Activated T-cell treated with anti-CD3 and anti-CD28 coated beads for 48 hours (primary cell): ENCODE measurements around the gene PPP1R13B.

ENCODE experiments used
- DNase-seq: peaks from one replicate; pipeline ENCODE4 v3.0.0-alpha.2; 2020; ENCODE audit warnings: low read depth

PPP1R13B gene

DNA sequence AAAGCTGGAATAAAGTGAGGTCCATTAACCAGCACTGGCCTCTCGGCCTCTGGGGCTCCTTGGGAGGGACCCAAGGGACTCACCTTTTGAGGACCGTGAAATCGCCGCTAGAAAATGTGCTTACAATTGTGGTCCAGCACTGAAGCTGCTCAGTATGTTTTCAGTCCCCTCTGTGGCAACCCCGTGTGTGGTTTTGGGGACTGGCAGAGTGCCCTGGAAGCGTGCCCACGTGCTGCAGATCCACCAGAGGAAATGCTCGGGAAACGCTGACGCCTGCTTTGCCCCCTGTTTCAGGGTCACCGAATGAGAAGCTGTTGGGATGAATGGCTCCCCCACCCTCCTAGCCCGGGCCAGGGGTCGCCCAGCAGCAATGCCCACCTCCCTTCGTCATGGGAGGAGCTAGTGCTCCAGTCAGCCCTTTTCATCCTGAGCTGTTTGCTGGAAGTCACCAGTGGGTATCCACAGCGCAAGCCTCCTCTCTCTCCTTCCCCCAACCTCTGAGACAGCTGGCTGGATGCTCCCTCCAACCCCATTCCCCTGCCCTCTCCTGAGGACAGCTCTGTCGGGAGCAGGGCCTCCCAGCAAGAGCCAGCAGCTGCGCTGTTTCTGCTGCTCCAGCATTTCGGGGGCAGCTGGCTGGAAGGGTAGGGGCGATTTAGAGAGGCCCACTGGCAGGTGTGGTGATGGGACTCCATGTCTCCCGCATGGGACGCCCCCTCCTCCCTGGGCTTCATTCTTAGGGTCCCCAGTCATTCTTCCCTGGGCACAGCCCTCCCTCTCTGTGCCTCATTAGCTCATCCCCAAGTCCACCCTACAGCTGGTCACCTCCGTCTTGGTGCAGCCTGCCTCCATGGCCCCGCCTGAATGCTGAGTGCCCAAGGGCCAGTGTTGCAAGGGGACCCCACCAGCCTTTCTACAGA, 33.2 kb upstream of the PPP1R13B start:
- DNase-seq, result no peak

DNA sequence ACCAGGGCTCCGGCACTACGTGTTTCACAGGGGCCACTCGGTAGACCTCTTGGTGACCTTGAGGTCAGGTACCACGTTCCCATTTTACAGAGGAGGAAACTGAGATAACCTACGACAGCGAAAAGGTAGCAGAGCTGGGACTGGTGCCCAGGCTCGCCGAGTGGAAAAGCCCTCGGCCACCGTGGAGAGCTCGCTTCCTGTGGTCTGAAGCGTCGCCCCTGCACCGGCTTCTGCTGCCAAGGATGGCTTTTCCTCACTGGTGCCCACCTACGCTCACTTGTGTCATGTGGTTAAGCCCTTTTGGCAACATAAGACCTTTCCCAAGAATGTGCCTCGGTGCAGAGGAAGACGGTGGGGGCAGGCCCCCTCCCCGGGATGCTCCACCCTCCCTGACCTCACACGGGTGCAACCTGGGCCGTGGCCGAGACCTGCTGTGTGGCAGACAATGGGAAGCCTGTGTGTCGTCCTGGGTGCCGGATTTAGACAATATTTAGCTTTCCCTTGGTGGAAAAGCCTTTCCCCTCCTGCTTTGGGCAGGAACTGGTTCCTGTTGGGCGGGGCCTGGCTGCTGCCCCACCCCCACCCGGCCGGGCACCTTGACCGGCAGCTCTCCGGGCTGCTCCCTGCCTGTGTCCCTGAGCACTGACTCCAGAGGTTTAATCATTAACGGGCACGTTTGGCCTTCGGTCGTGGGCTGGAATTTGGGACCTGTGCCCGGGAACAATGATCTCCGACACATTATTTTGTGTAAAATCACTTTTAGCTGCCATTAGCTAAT, 32.4 kb upstream of the PPP1R13B start:
- no peak for DNase-seq

DNA sequence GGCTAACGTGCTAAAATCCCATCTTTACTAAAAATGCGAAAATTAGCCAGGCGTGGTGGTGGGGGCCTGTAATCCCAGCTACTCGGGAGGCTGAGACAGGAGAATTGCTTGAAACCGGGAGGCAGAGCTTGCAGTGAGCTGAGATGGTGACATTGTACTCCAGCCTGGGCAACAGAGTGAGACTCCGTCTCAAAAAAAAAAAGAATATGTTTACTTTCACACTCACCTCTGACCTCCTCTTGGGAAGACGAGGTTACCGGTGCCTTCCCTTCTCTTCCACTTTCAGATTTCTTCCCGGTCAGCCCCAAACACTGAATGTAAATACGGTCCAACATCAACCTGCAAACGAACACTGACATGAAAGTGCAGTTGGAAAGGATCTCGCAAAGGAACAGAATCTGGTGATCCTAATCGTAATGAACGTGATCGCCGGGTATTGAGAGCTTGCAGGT, 31.8 kb upstream of the PPP1R13B start:
- no peak for DNase-seq

DNA sequence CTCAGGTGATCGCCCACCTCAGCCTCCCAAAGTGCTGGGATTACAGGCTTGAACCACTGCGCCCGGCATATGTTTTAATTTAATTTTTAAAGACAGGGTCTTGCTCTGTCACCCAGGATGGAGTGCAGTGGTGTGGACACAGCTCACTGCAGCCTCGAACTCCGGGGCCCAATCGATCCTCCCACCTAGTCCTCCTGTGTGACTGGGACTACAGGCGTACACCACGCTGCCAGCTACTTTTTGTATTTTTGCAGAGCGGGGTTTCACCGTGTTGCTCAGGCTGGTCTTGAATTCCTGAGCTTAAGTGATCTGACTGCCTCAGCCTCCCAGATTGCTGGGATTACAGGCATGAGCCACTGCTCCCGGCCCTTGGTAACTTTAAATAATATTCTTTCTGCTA, 30.8 kb upstream of the PPP1R13B start:
- DNase-seq, result no peak

DNA sequence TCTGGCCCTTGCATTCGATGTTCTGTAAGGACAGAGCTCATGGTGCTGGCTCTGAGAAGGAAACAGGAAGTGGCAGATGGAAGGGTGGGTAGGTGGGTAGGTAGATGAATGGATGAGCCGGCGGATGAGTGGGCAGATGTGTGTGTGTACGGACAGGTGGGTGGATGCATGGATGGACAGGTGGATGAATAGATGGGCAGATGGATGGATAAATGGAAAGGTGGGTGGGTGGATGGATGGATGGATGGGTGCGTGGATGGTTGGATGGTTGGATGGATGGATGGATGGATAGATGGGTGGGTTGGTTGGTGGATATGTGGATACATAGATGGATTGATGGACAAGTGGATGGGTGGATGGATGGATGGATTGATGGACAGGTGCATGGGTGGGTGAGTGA, 27.6 kb upstream of the PPP1R13B start:
- no peak for DNase-seq

DNA sequence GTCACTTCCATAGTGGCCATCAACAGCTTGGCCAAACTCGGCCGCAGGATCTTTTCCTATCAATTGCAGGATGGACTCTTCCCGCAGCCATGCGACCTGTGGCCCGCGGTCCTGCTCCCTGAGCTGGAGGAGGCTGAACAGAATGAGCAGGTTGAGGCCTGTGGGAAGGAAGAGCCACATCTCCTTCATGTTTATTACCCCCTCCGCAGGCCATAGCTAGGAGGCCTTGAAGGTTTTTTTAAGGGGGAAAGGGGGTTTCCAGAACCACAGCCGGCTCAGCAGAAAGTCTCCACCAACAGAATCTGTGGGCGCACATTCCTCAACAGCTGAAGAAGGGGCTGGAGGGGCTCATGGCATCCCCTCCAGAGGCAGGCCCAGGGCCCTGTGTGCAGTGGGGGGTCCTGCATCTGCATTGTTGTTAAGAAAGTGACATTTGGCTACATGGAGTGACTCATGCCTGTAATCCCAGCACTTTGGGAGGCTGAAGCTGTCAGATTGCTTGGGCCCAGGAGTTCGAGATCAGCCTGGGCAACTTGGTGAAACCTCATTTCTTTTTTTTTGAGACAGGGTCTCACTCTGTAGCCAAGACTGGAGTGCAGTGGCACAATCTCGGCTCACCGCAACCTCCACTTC, 25.2 kb upstream of the PPP1R13B start:
- DNase-seq, result no peak

DNA sequence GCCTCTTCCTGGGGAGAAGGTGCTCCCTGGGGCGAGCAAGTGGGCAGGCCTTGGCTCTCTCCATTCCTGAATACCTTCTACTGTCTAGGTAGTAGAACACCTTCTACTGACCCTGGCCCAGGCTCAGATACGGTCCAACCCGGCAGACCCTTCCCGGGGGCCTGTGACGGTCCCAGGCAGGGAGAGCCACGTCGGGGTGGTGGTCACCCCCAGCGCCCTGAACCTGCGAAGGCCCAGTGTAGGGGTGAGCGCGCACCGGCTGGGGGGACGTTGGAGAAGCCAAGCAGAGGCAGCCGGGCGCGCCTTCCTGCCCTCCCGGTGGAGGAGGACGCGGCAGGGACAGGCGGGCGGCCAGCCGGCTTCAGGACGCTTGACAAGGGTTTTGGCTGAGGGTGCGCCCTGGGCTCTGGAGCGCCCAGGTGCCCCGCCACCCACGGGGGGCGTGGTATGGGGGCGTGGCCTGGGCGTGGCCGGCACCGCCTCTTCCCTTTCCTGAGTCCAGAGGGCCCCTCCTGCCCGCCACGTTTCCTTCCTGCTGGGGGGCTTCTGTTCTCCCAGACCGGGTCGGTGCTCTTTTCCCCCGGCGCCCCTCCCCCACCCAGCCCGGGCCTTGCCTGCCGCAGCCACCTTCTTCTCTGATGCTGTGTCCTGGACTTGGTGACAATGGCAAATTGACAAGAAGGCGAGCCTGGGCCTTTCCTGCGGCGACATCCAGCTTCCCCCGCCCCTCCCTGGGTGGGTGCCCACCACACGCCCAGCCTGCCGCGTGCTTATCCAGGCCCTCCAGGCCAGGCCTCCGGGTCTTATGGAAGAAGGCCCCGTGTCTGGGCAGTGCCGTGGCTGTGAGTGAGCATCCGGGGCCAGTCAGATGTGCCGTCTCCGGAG, 24.5 kb upstream of the PPP1R13B start:
- peak; percentile 78 for DNase-seq

DNA sequence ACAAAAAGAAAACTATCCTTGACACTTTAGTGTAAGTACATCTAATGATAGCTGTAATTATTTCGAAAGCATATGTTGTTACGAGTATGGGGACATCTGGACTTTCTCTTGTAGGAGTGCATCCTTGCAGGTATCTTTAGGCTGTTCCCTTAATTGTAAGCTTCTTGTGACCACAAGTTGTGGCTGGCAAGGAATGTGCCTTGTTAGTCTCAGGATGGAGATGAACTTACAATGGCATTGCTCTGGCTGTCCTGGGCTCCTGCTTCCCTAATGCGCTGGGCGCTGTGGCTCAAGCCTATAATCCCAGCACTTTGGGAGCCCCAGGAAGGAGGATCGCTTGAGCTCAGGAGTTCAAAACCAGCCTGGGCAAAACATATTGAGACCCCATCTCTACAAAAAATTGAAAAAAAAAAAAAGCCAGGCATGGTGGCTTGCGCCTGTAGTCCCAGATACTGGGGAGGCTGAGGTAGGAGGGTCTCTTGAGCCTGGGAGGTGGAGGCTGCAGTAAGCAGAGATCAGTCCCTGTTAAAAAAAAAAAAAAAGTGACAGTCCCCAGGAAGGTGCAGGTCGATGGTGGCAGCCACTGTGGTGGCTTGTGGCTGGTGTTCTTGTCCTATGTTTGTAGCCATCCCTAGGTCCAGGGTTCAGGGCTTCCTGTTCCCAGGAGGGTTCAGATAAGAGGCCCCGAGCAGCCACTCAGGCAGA, 23.7 kb upstream of the PPP1R13B start:
- no peak for DNase-seq

DNA sequence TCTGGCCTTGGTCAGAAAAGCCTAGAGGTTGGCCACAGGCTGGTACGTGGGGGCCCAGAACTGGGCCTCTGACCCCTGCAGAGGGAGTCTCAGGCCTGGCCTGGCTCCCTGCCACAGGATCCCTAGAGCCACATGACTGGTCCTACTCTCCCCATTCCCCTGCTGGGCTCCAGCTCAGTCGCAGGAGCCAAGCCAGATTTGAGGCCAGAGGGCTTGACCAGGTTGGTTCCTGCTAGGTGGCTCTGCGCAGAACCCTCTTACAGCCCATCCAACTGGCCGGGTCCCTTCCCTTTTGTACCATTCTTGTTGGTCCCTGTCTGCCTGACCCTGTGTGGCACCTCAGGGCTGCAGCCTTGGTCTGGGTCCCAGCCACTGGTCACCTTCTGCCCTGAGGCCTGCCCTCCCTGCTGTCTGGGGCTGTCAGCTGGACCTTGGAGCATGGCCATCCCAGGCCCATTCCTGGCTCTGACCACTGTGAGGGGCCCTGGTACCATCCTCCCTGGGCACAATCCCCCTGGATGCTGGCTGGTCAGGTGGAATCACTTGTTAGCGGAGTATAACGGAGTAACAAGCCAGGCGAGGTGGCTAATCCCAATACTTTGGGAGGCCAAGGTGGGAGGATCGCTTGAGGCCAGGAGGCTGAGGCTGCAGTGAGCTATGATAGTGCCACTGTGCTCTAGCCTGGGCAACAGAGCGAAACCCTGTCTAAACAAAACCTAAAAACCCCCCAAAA, 22.9 kb upstream of the PPP1R13B start:
- DNase-seq, result no peak

DNA sequence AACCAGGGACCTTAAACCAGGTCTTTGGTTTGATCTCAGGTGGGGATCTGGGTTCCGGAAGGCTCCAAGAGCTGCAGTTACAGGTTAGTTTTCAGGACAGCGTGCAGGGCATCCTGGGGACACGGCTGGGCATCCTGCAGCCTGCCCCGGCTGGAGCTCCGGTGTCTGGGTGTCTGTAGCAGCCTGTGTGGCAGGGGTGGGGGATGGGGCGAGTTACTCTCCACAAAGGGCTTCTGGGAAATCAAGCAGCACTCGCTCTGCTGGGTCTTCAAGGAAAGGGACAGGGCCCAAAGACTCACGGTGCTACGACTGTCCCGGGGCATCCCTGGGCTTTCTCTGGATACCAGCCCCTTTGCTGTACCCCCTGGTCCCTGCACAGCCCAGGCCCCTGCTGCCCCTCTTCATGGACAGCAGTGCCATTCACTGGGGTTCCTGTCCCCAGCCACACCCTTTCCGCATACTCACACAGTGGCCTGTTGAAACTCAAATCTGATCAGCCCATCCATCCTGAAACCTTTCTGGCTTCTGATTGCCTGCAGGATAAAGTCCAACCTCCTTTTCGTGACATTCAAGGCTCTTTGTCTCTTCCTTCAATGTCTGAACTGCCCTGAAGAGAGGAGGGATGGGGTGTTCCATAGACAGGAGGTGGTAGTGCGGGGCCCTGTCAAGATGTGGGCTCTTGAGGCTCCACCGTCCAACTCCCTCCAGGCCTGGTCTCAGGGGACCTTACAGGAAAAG, 22.2 kb upstream of the PPP1R13B start:
- no peak for DNase-seq

DNA sequence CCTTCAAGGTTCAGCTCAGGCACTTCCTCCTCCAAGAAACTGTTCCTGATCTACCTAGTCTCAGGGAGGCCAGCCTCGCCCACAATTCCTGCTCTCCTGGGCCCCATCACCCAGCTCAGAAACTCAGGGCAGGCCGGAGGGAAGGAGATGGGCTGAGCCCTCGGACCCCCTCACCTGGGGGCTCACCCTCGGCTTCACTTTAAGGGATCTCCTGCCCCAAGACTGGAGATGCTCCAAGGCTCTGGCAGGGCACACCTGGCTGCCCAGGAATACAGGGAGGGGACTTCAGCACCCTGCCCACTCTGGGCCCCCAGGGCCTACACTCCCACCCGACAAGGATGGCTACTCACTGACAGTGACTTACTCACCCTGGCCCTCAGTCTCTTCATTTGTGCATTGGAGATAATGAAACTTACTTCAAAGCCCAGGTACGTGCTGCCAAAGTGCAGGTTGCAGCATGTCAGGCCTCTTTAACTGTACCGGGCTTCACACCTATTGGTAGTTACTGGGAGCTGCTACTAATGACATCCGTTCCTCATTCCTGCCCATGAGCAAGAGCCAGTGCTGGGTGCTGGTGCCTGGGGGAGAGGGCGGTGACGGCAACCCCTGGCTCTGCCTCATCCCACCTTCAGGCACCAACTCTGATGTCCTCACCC, 21.0 kb upstream of the PPP1R13B start:
- no peak for DNase-seq

DNA sequence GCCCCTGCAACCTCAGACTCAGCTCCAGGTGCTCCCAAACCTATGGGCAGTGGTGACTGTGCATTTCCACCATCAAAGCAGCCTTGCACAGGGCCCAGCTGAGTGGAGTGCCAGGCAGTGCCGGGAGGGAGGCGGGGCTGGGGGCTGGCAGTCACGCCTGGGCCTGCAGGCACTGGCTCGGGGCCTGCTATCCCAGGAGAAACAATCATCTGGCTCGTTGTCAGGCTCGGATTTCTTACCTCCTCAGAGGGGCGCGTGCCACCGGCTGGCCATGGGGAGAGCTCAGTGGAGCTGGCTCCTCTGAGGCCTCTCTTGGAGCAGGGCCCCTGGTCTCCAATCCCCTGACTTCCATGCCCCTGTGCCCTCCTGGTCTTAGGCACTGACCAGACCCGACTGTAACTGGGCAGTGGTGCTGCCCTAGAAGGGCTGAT, 20.2 kb upstream of the PPP1R13B start:
- no peak for DNase-seq

DNA sequence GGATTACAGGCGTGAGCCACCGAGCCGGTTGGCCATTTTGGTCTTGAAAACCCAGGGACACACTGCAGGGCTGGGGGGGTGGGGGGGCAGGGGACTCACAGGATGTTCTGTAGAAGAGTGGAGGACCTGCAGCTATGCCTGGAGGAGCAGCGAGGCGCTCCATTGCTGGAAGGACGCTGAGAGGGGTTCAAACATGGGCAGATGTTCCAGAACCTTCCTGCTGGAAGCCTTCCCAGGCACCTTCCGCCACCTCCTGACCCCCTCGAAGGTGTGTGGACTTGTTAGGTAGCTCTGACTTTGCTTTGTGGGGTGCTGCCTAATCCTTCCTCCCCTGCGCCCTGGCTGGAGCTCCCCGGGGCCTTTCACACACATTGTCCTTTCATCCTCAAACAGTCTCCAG, 19.6 kb upstream of the PPP1R13B start:
- no peak for DNase-seq

DNA sequence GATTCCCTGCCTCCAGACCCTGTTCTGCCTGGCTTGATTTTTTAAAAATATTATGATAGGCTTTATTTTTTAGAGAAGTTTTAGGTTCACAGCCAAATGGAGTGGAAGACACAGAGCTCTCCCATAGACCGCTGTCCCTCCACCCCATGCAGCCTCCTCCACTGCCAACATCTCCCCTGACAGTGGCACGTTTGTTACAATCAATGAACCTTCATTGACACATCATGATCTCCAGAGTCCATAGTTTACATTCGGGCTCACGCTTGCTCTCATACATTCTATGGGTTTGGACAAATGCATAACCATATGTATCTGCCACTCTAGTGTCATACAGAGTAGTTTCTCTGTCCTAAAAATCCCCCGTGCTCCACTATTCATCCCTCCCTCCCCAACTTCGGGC, 15.9 kb upstream of the PPP1R13B start:
- no peak for DNase-seq

DNA sequence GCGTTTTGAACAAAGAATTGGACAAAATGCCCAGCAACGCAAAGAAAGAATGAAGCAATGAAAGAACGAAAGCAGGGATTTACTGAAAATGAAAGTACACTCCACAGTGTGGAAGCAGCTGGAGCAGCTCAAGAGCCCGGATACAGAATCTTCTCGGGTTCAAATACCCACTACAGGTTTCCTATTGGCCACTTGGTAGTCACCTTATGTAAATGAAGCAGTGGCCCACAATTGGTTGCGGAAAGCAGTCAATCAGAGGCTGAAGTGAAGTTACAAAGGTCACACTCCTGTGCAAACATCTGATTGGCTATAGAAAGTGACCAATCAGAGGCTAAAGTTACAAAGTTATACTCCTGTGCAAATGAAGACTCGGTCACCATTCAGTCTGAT, 15.0 kb upstream of the PPP1R13B start:
- no peak for DNase-seq

DNA sequence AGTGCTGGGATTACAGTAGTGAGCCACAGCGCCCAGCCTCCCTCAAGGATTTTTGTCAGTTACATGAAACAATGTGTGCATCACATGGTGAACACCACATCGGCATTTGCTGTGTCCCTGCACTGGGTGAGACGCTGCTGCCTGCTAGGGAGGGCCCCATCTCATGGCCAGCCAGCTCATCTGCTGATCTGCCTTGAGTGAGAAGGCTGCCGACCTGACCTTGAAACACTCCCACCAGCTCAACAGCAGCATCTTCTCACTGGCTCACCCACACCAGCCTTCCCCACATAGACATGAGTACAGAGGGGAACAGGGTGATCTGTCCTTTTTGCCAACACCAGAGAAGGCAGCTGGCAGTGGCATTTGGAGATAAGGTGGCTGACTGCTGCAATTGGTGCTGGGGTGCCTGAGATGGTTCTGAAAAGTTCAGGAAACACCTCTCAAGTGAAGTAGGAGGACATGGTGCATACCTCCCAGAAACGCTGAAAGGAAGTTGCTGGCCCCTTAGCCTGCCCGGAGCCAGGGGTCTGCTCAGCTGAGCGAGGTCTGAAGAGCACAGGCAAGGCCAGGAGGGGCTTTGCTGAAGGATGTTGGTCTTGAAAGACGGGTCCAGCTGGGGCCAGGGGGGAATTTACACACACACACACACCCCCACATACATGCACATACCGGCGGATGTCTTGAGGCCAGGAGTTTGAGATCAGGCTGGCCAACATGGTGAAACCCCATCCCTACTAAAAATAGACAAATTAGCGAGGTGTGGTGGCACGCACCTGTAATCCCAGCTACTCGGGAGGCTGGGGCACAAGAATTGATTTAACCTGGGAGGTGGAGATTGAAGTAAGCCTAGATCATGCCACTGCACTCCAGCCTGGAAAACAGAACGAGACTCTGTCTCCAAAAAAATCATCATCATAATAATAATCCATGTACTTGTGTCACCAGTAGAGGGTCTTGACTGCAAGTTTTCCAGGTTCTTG, 14.3 kb upstream of the PPP1R13B start:
- no peak for DNase-seq

DNA sequence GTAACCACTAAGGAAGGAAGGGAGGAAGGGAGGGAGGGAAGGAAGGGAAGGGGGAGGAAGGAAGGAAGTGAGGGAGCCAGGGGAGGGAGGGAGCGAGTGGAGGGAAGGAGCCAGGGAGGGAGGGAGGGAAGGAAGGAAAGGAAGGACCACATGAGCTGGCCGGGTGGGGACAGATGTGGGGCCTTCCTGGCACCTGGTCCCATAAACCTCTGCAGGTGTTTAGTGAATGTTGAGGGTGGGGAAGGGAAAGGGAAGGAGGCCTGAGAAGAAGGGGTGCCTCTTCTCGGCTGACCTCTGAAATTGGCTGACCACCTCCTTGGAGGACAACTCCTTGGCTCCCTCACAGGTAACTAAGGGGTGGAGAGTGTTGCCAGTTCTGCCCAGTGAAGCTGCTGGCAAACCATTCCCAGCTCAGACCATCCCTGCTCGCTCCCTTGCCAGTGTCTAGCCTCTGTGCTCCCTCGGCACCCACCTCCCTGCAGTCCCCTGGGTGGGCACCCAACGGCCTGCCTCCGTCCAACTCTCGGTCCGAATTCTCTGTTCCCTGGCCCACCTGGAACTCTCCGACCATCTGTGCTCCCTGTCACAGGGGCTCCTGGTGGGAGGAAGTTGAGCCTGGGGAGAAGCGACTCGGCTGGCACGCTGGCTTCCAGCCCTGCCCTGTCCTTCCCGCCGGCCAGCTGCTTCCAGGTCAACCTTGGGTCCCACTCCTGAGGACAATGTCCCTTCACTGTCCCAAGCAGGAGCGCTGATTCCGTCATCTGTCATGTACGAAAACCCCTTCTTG, 12.2 kb upstream of the PPP1R13B start:
- no peak for DNase-seq
